ENCODE data around the gene PRDM16.

PRDM16 gene

DNA sequence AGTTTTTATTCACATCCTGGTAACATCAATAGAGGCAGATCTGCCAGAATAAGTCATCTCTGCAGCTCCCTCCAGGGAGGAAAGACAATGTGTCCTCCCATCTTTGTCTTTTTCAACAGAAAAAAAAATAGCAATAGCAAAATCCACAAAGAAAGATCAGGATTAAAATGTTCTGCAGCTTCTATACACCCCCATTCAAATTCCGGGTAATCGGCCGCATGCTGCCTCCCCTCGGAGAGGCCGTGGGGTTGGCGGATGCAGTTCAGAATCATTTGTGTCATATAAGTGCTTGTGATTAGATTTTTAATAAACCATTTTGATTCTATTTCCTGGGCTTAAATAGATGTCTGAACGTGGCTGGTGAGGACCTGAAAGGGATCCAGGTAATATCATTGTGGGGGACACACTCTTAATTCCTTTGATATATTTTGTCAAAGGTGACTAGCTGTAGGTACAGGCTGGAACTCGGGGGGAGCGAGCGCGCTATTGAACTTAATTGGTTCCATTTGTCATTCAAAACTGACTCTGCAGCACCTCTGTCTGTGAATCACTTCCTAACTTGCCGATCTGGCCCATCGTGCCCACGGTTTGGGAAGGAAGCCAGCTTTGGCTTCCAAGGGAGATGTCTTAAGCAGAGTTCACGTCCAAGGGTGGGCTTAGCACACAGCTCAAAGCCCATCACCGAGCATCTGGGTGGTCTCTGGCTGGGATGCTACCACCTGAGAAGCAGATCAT, 299.9 kb downstream of the PRDM16 start:
- Histone ChIP-seq H3K9ac (ENCODE audit: low read depth in 1 of 2, low read length in 2 of 2) (no peak overlapping the region), H3K9me3 (ENCODE audit: control insufficient read depth in 1 of 2, low read length in 2 of 2) (no peaks in the 10 kb centered on the region), H3K4me3 (ENCODE audit: low read depth in 1 of 2, low read length in 2 of 2) (no peak overlapping the region), H3K27ac (ENCODE audit: low read depth, low read length) (no peak overlapping the region), H3K36me3 (ENCODE audit: control insufficient read depth in 1 of 2, insufficient read depth in 2 of 2, low read length in 2 of 2) (no peaks in the 10 kb centered on the region), H3K27me3 (ENCODE audit: control insufficient read depth in 1 of 2, insufficient read depth in 2 of 2, low read length in 2 of 2) (no peaks in the 10 kb centered on the region), H3K4me1 (ENCODE audit: control insufficient read depth in 1 of 2, insufficient read depth in 2 of 2, low read length in 2 of 2) (peaks cover 3 to 7% of the 10 kb centered on the region in 2 donors)

- H3K9me3 ChIP-seq (ENCODE audit: control insufficient read depth in 1 of 2, low read length in 2 of 2) = no peaks in the 10 kb centered on the region
- H3K4me1 ChIP-seq (ENCODE audit: control insufficient read depth in 1 of 2, insufficient read depth in 2 of 2, low read length in 2 of 2) = peaks cover 3 to 7% of the 10 kb centered on the region in 2 donors
- H3K9ac ChIP-seq (ENCODE audit: low read depth in 1 of 2, low read length in 2 of 2) = no peak overlapping the region
- no peaks in the 10 kb centered on the region for H3K27me3 ChIP-seq (ENCODE audit: control insufficient read depth in 1 of 2, insufficient read depth in 2 of 2, low read length in 2 of 2)
- H3K4me3 ChIP-seq (ENCODE audit: low read depth in 1 of 2, low read length in 2 of 2) = no peak overlapping the region
- H3K36me3 ChIP-seq (ENCODE audit: control insufficient read depth in 1 of 2, insufficient read depth in 2 of 2, low read length in 2 of 2) = no peaks in the 10 kb centered on the region
- H3K27ac ChIP-seq (ENCODE audit: low read depth, low read length) = no peak overlapping the region
These were observed 300.6 kb downstream of the PRDM16 start for GRCh38 chr1:3369446-3370076.

GRCh38 chr1:3370856-3371703, 302.1 kb downstream of the PRDM16 start:
- H3K9me3 ChIP-seq (ENCODE audit: control insufficient read depth in 1 of 2, low read length in 2 of 2) = no peaks in the 10 kb centered on the region
- no peak overlapping the region for H3K9ac ChIP-seq (ENCODE audit: low read depth in 1 of 2, low read length in 2 of 2)
- H3K27ac ChIP-seq (ENCODE audit: low read depth, low read length) = no peak overlapping the region
- H3K27me3 ChIP-seq (ENCODE audit: control insufficient read depth in 1 of 2, insufficient read depth in 2 of 2, low read length in 2 of 2) = no peaks in the 10 kb centered on the region
- no peaks in the 10 kb centered on the region for H3K36me3 ChIP-seq (ENCODE audit: control insufficient read depth in 1 of 2, insufficient read depth in 2 of 2, low read length in 2 of 2)
- H3K4me1 ChIP-seq (ENCODE audit: control insufficient read depth in 1 of 2, insufficient read depth in 2 of 2, low read length in 2 of 2) = no peaks in the 10 kb centered on the region
- no peak overlapping the region for H3K4me3 ChIP-seq (ENCODE audit: low read depth in 1 of 2, low read length in 2 of 2)

DNA sequence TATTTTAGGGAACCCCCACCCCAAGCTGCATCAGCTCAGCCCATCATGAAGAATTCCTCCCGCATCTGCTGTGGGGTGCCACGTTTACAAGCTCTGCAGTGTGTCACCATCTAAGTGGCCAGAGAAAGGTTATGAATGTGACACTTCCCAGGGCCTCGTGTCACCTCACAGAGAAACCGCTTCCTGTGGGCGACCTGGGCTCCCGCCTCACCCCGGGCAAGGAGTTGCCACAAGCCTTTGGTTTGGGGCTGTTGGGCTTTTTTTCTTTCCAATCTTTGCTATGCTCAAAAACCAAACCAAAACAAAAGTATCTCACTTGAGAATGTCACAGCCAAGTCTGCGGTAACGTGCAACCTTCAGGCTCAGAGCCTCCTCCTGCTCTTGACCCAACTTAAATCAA, 303.3 kb downstream of the PRDM16 start:
- Histone ChIP-seq H3K27ac (ENCODE audit: low read depth, low read length) (no peak overlapping the region), H3K4me3 (ENCODE audit: low read depth in 1 of 2, low read length in 2 of 2) (no peak overlapping the region), H3K4me1 (ENCODE audit: control insufficient read depth in 1 of 2, insufficient read depth in 2 of 2, low read length in 2 of 2) (no peaks in the 10 kb centered on the region), H3K9me3 (ENCODE audit: control insufficient read depth in 1 of 2, low read length in 2 of 2) (no peaks in the 10 kb centered on the region), H3K27me3 (ENCODE audit: control insufficient read depth in 1 of 2, insufficient read depth in 2 of 2, low read length in 2 of 2) (no peaks in the 10 kb centered on the region), H3K9ac (ENCODE audit: low read depth in 1 of 2, low read length in 2 of 2) (no peak overlapping the region), H3K36me3 (ENCODE audit: control insufficient read depth in 1 of 2, insufficient read depth in 2 of 2, low read length in 2 of 2) (no peaks in the 10 kb centered on the region)

- Histone ChIP-seq H3K4me3 (ENCODE audit: low read depth in 1 of 2, low read length in 2 of 2) (no peak overlapping the region), H3K36me3 (ENCODE audit: control insufficient read depth in 1 of 2, insufficient read depth in 2 of 2, low read length in 2 of 2) (no peaks in the 10 kb centered on the region), H3K27ac (ENCODE audit: low read depth, low read length) (no peak overlapping the region), H3K9me3 (ENCODE audit: control insufficient read depth in 1 of 2, low read length in 2 of 2) (no peaks in the 10 kb centered on the region), H3K9ac (ENCODE audit: low read depth in 1 of 2, low read length in 2 of 2) (no peak overlapping the region), H3K27me3 (ENCODE audit: control insufficient read depth in 1 of 2, insufficient read depth in 2 of 2, low read length in 2 of 2) (no peaks in the 10 kb centered on the region), H3K4me1 (ENCODE audit: control insufficient read depth in 1 of 2, insufficient read depth in 2 of 2, low read length in 2 of 2) (no peaks in the 10 kb centered on the region)
These were observed 304.2 kb downstream of the PRDM16 start for GRCh38 chr1:3373175-3373574.

DNA sequence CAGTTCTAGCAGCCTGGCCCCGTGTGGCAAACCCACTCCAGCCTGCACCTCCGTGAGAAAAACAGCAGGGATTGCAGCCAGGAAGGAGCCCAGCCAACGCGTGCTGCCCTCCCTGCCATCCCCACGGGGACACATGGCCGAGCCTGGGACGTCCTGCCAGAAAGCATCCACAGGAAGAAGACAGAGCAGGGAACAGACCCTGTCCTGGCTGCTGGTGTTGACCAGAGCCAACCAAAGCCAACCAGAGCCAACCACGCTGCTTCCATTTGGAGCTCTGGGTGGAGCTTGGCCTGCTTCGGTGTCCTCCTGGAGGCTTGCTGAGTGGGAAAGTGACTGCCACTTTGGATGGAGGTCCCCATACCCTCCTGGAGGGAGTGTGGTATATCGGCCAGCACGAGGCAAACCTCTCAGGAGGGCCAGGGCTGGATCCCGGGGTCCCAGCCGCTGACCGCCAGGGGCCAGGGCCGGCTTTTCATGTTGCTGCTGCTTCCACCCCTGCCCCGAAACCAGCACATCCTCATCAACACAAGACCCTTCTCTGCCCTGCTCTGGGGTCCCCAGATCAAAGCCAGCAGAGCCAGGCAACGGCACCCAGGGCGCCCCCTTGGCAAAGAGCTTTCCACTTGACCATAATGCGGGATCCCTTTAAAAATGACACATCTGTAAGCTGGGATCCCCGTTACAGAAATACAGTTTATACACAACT, 304.9 kb downstream of the PRDM16 start:
- Histone ChIP-seq H3K9me3 (ENCODE audit: control insufficient read depth in 1 of 2, low read length in 2 of 2) (no peaks in the 10 kb centered on the region), H3K27me3 (ENCODE audit: control insufficient read depth in 1 of 2, insufficient read depth in 2 of 2, low read length in 2 of 2) (no peaks in the 10 kb centered on the region), H3K4me1 (ENCODE audit: control insufficient read depth in 1 of 2, insufficient read depth in 2 of 2, low read length in 2 of 2) (no peaks in the 10 kb centered on the region), H3K4me3 (ENCODE audit: low read depth in 1 of 2, low read length in 2 of 2) (no peak overlapping the region), H3K36me3 (ENCODE audit: control insufficient read depth in 1 of 2, insufficient read depth in 2 of 2, low read length in 2 of 2) (no peaks in the 10 kb centered on the region), H3K27ac (ENCODE audit: low read depth, low read length) (no peak overlapping the region), H3K9ac (ENCODE audit: low read depth in 1 of 2, low read length in 2 of 2) (no peak overlapping the region)

- H3K4me3 ChIP-seq (ENCODE audit: low read depth in 1 of 2, low read length in 2 of 2) = no peak overlapping the region
- no peaks in the 10 kb centered on the region for H3K27me3 ChIP-seq (ENCODE audit: control insufficient read depth in 1 of 2, insufficient read depth in 2 of 2, low read length in 2 of 2)
- H3K9ac ChIP-seq (ENCODE audit: low read depth in 1 of 2, low read length in 2 of 2) = no peak overlapping the region
- H3K9me3 ChIP-seq (ENCODE audit: control insufficient read depth in 1 of 2, low read length in 2 of 2) = no peaks in the 10 kb centered on the region
- H3K4me1 ChIP-seq (ENCODE audit: control insufficient read depth in 1 of 2, insufficient read depth in 2 of 2, low read length in 2 of 2) = no peaks in the 10 kb centered on the region
- no peaks in the 10 kb centered on the region for H3K36me3 ChIP-seq (ENCODE audit: control insufficient read depth in 1 of 2, insufficient read depth in 2 of 2, low read length in 2 of 2)
- H3K27ac ChIP-seq (ENCODE audit: low read depth, low read length) = no peak overlapping the region
These were observed 306.2 kb downstream of the PRDM16 start for GRCh38 chr1:3375245-3375644.

DNA sequence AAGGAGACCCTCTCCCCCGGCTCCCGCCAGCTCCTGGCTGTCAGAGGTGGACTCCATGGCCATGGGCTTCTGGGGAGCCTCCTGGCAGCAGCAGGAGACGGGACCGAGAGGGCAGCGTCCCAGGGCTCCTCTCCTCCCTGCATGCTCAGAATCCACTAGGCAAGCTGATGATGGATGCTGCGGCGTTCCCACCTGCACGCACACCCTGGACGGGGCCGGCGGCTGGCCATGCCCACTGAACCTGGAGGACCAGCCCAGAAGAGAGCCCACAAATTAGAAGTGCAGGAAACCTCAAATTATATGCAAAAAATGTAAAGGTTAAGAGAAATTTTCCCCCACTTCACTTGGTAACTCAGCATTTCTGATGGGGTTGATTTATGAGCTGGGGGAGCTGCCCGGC, 308.2 kb downstream of the PRDM16 start:
- H3K9ac ChIP-seq (ENCODE audit: low read depth in 1 of 2, low read length in 2 of 2) = no peak overlapping the region
- H3K27ac ChIP-seq (ENCODE audit: low read depth, low read length) = no peak overlapping the region
- H3K4me3 ChIP-seq (ENCODE audit: low read depth in 1 of 2, low read length in 2 of 2) = no peak overlapping the region
- H3K9me3 ChIP-seq (ENCODE audit: control insufficient read depth in 1 of 2, low read length in 2 of 2) = no peaks in the 10 kb centered on the region
- no peaks in the 10 kb centered on the region for H3K36me3 ChIP-seq (ENCODE audit: control insufficient read depth in 1 of 2, insufficient read depth in 2 of 2, low read length in 2 of 2)
- no peaks in the 10 kb centered on the region for H3K27me3 ChIP-seq (ENCODE audit: control insufficient read depth in 1 of 2, insufficient read depth in 2 of 2, low read length in 2 of 2)
- no peaks in the 10 kb centered on the region for H3K4me1 ChIP-seq (ENCODE audit: control insufficient read depth in 1 of 2, insufficient read depth in 2 of 2, low read length in 2 of 2)

DNA sequence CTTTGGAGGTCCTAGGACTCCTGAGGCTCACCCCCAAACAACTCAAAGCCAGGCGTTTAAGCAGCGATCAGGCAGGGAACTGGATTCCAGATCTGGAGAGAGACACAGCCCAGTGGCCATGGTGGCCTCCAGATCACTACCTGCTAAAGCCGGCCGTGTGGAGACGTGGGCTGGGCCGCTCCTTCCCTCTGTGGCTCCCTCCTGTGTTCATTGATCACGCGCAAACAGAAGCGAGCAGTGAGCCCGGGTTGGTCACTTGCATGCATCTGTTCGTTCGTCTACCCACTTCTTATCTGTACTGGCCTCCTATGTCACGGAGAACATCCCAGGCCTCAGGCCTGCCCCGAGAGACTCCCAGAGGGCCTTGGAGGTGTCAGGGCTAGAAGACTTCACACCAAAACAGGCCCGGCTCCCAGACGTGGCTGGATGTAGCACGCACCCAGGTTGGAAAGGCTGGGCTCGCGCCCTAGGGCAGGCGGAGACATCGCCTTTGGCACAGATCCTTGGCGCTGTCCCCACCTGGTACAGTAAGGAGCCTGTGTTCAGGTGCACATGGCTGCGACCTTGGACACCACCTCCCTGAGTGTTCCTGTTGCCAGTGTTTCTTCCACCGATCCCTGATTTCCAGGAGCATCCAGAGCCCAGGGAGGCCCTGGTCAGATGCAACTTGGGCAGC, 308.7 kb downstream of the PRDM16 start:
- no peak overlapping the region for H3K9ac ChIP-seq (ENCODE audit: low read depth in 1 of 2, low read length in 2 of 2)
- no peaks in the 10 kb centered on the region for H3K36me3 ChIP-seq (ENCODE audit: control insufficient read depth in 1 of 2, insufficient read depth in 2 of 2, low read length in 2 of 2)
- no peaks in the 10 kb centered on the region for H3K4me1 ChIP-seq (ENCODE audit: control insufficient read depth in 1 of 2, insufficient read depth in 2 of 2, low read length in 2 of 2)
- H3K27me3 ChIP-seq (ENCODE audit: control insufficient read depth in 1 of 2, insufficient read depth in 2 of 2, low read length in 2 of 2) = no peaks in the 10 kb centered on the region
- no peaks in the 10 kb centered on the region for H3K9me3 ChIP-seq (ENCODE audit: control insufficient read depth in 1 of 2, low read length in 2 of 2)
- no peak overlapping the region for H3K27ac ChIP-seq (ENCODE audit: low read depth, low read length)
- H3K4me3 ChIP-seq (ENCODE audit: low read depth in 1 of 2, low read length in 2 of 2) = no peak overlapping the region
